GM21737 (cell line): ENCODE measurements around the gene RAB3C.
"Not testable (repeated sequence)": the region's sequence is repeated elsewhere in the genome, so short reads cannot be mapped to it uniquely, and the experiment has no call there.

ENCODE experiments used
- ATAC-seq: cut with Tn5 transposase; IDR thresholded peaks from one replicate; pipeline ENCODE4 v1.9.1; 2021; ENCODE audit warnings: mild to moderate bottlenecking, moderate library complexity; ENCODE audit not compliant: unreplicated experiment

The RAB3C gene

DNA sequence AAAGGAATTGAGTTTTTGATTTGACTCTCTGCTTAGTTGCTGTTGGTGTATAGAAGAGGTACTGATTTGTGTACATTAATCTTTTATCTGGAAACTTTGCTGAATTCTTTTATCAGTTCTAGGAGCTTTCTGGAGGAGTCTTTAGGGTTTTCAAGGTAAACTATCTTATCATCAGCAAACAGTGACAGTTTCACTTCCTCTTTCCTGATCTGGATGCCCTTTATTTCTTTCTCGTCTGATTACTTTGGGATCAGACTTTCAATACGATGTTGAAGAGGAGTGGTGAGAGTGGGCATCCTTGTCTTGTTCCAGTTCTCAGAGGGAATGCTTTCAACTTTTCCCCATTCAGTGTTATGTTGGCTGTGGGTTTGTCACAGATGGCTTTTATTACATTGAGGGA is 17.7 kb downstream of the RAB3C start:
- not testable (repeated sequence) for ATAC-seq

DNA sequence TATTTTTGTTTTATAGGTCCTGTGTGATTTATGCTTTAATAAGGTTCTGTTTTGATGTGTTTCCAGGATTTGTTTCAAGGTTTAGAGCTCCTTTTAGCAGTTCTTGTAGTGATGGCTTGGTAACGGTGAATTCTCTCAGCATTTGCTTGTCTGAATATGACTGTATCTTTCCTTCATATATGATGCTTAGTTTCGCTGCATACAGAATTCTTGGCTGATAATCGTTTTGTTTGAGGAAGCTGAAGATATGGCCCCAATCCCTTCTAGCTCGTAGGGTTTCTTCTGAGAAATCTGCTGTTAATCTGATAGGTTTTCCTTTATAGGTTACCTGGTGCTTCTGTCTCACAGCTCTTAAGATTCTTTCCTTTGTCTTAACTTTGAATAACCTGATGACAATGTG is 20.0 kb downstream of the RAB3C start:
- not testable (repeated sequence) for ATAC-seq

DNA sequence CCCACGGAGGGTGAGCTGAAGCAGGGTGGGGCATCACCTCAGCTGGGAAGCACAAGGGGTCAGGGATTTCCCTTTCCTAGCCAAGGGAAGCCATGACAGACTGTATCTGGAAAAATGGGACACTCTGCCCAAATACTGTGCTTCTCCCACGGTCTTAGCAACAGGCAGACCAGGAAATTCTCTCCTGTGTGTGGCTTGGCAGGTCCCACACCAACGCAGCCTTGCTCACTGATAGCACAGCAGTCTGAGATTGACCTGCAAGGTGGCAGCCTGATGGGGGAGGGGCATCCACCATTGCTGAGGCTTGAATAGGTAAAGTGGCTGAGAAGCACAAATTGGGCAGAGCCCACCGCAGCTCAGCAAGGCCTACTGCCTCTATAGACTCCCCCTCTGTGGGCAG is 23.2 kb downstream of the RAB3C start:
- no peak for ATAC-seq

DNA sequence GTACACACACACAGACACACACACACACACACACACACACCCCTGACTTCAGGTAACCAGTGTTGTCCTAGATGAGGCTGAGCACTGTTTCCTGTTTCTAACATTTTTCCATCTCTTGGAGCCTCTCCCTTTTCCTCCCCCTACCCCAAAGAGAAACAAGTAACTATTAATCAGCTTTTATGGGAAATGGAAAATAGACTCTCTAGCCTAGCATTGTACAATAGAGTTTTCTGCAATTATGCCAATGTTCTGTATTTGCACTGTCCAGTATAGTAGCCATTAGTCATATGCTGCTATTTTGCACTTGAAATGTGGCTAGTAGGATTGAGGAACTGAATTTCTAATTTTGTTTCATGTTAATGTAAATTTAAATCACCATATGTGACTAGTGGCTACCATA is 33.1 kb downstream of the RAB3C start:
- ATAC-seq = no peak

DNA sequence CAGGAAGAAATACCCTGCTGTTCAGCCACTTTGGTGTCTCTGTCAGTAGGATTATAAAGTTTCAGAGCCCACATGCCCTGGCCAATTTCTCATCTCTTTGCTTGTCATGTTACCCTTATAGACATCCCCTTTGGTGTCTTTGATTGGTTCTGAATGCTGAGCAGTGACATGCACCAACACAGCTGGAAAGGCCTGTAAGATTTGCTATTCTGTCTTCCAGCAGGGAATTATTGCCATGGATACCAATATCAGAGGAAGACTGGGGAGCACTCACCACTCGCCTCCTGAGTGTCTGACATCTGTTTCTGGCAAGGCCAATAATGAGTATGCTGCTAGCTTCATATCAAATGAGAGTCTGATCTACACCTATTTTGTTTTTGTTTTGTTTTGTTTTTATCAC is 34.4 kb downstream of the RAB3C start:
- ATAC-seq = no peak

DNA sequence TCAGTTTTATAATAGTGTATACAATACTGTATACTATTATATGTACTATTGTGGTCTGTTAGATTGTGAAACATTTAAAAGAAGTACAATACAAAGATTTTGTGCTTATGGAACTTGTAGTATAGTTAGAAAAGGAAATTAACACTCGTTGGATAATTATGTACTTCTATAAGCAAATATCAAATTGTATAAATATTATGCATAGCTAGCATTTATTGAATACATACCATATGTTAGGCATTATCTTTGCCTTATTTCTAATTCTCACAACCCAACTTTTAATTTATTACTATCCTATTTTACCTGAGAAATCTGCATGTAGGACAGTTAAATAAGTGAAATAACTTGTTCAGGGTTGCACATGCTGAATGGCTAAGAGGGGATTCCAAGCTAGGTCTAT is 37.5 kb downstream of the RAB3C start:
- ATAC-seq = no peak

DNA sequence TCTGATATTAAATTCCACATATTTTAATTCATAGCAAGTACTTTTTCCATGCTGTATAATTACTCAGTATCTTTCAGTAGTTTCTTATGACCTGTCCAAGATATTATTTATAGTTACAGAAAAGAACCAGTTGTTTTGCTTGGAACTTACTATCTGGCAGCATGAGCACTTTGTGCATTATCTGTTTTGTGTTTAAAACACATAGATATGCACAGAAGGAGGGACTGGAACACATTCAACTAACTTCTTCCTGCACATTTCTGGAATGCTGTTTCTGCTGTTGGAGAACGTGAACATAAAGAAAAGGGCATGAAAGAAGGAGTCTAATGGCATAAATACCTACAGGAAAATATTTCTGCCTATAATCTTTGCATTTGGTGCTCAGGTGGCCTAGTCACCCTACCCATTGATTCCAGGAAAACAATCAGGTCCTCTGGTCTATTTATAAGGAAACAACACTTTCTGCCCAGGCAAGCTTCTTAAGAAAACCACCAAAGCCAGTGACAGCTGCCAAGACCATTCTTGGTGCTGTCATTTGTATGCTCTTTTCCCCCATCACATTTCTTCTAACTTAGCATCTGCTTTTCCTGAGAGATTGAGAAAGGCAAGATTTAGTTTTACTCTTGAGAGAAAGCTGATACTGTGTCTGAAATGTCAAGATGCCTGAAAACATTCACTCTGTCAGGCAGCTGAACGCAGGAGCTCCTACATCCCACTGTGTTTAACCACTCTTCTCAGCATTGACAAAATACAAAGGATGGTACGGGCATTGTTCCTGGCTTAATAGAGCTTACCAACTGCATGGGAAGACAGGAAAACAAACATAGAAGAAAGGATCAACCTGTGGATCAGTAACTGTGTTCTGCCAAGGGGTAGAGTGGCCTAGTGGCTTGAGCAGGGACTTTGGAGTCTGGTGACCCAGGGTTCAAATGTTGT is 40.3 kb downstream of the RAB3C start:
- no peak for ATAC-seq

DNA sequence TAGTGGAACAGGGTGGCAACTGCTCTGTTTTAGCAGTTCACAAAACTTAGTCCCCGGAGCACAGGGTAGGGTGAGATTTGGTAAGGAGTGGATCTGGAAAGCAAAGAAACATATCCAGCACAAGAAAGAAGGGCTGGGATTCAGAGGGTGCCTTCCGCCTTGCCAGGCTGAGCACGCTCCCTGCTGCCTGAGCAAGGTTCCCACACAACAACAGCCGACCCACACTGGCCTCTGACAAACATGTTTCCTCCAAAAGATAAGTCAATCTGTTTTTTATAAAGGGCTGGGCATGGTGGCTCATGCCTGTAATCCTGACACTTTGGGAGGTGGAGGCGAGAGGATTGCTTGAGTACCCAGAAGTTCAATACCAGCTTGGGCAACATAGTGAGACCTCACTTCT is 45.8 kb downstream of the RAB3C start:
- no peak for ATAC-seq

DNA sequence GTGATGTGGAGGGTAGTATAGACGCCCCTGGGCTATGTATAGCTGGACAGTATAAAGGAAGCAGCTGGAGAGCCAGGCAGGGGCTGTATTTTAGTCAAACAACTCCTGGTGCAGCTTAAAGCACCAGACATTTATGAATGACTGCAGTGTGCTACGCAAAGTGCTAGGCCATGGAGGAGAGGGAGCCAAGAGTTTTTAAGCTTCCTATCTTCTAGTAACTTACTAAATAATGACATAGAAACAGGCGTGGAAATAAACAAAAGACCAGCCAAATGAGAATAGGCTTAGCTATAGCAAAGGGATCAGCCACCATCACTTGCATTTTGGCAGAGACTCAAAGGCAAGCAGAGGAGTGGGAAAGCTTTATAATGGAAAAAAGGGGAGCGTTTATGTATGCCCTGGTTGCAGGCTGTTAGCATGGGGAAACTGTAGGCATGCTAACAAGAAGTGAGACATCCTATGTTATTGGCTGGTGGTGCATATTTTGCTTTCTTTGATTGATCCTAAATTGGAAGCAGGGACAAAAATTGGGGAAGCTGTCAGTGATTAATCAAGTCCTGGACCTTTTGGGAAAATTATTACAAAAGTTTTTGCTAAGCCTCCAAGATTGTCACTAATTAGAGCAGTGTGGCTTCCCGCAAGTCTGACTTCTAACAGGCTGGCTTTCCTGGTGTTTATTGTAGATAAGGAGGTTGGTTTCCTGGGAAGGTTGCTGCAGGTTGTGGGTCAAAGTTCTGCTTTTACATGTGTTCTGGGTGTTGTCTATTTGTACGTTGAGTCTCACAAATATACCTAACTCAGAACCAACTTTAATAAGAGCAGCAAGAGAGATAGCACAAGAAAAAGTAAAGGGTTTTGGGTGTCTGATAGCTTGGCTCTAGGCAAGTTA is 46.6 kb downstream of the RAB3C start:
- ATAC-seq = no peak

DNA sequence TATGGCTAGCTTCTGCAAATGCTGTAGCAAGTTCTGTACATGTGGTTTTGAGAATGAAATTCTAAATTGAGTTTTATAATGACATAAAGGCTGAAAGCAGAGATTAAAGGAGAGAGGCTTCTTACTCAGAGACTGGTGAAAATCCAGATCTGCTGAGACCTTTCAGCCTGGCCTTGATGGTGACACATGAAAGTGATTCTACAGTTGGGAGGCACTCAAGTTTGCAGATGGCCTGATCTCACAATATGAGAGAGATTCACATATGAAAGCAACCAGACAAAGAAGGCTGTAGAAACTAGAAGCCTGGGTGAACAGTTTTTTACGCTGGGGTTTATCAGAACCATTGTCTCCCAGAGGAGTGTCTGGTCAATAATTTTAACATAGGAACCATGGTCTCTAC is 49.0 kb downstream of the RAB3C start:
- ATAC-seq = no peak

DNA sequence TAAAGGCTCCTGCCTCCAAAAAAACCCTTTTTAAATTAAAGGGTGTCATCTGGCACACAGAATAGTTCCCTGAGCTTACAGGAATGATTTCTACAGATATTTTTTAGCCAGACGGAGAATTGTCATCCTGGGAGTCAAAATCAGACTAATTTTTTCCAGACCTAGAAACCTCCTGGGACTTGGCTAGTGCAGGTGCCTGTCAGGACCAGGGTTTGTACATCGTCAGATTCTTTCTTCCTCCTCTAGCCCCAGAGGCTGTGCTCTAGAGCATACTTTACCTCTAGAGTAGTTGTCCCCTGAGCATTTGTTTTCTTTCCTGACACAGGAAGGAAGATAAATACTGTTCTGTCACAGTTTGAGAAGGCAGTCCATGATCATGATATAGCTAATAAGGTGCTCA is 52.5 kb downstream of the RAB3C start:
- ATAC-seq = no peak

DNA sequence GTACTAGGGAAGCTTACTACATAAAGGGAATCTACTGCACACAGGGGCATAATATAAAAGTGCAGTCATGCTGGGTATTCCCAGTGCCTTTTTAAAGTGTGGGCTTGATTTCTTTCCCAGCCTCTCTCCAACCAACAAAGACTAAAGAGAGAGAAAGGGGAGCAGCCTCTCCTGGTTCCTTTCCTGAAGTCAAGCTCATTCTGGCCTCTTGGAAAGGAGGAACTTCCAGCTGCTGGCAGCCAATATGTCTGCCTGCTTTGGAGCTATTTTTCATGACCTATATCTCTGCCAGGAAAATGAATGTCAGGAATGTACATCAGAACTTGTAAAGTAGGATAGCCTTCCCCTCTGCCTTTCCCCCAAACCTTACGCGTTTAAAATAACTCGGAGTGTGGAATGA is 57.1 kb downstream of the RAB3C start:
- no peak for ATAC-seq

DNA sequence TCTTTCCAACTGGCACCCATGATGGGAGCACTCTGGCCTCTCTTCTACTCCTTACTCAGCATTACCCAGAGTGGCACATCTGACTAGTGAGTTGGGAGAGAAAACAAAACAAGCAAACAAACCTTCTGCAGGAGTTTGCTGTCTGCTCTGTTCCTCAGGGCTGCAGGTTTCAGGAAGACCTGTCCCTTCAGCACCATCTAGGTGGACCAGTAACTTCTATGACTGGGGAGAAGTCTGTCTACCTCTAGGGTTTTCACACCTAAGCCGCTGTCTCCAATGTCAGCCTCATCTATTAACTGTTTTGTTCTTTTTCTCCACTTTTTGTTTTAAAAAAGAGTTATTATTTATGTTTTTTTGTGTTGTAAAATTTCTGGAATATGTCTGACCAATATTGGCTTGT is 58.7 kb downstream of the RAB3C start:
- no peak for ATAC-seq

DNA sequence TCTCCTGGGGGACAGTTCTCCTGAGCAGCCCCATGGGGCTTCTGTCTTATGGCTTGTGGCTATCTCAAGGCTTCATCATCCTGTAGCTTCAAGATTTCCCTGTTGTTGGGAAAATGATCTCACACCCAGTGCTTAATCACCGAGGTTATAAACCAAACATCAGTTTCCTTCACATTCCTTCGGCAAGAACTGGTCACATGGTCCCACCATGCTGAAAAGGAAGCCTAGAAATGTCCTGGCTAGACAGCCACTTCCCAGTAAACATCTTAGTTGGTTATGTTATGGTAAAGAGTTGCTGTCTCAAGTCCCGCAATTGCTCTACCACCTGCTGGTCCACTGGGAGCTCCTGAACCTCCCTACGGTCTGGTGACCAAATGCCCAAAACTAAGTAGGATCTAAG is 66.0 kb downstream of the RAB3C start:
- ATAC-seq = no peak

DNA sequence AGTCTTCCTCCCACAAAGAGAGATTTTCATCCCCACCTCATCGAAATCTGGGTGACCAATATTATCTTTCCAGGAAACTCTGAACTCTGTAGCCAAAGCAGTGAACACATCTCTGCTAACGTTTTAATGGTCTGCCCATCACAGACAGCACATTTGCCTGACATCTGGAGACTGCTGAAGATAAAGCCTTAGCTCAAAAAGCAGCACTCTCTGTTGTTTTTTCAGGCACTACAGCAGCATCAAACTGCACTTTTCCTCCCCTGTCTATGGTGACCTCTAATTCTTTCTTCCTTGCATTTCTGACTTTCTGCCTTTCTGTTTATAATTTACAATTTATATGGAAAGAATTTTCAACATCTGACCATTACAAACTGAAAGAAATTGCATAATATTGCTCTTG is 66.8 kb downstream of the RAB3C start:
- ATAC-seq = no peak

DNA sequence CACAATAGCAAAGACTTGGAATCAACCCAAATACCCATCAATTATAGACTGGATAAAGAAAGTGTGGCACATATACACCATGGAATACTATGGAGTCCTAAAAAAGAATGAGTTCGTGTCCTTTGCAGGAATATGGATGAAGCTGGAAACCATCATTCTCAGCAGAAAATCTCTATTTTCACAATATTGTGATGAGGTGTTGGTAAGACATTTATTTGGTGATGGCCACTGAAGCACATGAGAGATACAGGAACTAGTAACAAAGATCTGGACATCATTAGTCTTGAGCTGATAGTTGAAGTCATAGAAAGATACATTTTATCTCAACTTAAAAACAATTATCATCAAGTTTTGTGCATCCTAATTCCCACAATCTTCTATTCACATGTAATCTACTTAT is 70.6 kb downstream of the RAB3C start:
- no peak for ATAC-seq

DNA sequence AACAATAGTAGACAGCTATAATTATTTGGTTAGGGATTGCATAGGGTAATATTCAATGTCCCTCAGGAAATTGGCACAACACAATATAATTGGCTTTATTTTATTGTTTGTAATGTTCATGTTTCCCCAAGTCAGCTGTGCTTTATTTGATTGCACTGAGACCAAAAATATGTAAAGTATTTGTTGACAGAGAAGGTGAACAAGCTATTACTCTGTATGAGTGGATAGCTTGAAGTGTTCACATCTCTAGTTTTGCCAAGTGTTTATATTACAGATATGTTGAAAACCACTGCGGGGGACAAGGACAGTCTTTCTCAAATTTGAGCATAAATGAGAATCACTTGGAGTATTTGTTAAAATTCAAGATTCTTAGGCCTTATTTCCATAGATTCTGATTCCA is 83.3 kb downstream of the RAB3C start:
- no peak for ATAC-seq

DNA sequence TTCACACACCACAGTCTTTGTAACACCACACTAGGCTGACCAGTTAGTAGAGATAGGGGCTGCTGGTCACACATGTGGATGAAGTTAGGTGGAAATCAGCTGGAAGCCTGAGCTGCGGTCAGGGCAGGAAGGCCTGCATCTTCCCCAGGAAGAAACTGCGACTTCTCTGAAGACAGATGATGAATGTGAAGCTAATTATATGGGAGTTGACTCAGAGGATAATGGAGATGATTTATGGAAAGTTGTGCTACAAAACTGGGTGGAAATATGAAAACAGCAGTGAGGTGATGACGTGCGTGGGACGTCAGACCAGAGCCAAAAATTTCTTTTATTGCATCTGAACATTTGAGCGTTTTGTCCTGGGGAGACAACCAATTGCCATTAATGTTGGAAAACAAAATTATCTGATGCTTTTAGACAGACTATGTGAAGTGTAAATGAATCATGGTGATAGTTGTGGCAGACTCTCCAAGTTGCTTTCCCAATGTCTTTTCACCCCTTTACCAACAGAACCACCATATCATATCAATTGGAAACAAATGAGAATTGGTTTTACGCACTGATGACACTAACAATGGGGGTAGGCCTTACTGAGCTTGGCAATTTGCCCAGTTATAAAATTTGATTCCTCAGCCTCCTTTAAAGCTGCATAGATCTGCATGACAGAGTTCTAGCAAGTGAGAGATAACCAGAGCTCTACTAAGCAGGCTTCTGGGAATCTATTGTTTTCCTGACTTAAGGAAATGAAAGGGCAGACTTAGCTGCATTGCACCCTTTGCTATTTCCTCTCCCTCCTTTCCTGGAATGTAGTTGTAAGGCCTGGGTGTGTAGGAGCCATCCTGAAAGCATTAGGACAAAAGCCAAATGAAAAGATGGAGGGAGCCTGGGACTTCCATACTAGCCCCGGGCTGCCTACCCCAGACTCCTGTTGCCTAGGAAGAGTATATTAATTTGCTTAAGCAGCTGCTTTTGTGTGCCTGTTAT is 84.0 kb downstream of the RAB3C start:
- no peak for ATAC-seq

DNA sequence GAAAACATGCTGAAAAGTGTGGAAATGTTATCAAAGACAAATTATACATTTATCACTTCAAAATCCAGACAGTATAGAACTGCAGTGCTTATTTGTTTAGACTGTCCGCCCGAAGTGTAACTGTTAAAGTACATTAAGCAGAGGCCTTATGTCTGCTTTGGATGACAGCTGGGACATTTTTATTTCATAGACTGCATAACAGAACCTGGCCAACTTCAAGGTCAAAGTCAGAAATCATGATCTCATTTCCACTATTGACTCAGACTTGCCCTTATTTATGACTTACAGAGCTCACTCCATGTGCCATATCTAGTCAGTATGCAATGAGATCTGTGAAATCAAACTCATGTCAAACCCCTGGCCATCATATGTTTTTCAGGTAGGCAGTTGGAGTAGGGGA is 87.7 kb downstream of the RAB3C start:
- ATAC-seq = no peak

DNA sequence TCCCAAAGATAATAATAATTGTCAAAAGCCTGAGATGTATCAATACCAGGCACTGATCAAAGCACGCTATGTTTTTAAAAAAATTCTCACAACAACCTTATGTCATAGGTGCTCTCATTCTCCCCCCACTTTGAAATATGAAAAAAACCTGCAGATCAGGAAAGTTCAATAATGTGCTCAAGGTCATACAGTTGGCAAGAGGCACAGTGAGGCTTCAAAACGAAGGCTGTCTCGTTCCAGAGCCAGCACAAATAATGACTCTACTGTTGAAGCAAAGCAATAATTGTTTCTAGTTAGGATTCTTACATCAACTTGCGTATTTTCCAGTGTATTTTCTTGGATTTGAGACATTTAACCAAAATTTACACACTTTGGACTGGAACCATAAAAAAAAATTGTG is 88.3 kb downstream of the RAB3C start:
- no peak for ATAC-seq

DNA sequence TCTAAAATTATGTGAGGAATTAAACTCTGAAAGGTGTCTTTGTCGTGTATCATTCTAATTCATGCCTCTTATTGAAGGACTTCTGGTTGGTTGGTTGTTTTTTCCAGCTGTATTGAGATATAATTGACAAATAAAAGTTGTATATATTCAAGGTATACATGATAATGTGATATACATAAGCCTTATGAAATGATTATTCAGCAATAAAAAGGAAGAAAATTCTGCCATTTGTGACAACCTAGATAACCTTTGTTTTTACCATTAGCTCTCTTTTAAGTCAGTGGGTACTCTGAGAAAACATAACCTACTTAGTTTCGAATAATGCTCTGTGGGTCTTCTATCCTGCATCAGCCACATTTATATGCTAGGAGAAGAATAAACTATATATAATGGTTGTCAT is 89.6 kb downstream of the RAB3C start:
- ATAC-seq = no peak
